ENCODE measurements around the gene IL11RA. TPM values are rescaled to one million over a fixed set of nuclear protein-coding genes. Genes with fewer than 3 reads are reported as not detected.
A peak's percentile ranks its signal among the peaks of the same experiment; 100 is the strongest.

The IL11RA gene
- total RNA-seq, 1 donor from 2014 or later, result 34.4 TPM

DNA sequence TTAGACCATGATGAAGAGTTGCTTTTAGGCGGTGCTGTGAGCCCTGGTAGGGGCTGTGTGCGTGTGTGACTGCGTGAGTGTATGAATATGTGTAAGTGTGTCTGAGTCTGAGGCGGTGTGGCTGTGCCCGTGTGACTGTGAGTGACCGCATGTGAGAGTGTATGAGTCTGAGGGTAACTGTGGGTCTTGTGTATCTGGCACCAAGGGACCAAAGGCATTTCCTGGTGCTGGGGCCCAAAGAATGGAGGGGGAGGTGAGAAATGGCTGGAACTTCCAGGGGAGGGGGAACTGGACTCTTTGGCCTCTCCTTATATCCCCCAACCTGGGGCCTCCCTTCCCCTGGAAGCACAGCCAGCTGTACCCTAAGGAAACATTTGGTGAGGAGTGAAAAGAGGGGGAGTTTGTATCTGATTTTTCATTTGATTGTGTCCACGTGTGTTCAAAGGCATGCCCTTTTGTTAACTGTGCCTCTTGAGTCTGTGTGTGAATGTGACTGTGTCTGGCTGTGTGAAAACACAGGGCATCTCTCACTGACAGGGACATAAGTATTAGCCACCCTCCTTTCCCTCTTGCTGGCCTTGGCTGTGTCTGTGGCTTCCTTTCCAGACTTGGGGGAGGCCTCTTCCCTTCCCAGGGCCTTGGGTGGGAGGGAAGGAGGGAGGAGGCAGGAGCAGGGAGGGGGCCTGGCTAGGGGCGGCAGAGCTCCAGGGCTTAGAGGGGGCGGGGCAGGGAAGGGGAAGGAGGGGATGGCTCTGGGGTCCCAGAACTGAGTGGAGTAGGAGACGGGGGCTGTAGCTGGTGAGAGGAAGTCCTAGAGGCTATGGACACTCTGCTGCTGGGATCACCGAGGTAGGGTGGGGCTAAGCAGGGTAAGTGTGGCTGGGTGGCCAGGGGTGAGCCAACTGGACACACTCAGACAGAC, 1.4 kb downstream of the IL11RA start:
- no peak overlapping the region for H3K4me3 Mint-ChIP-seq
- H3K4me1 Mint-ChIP-seq, result peaks cover 21% of the 10 kb centered on the region
- peaks cover 22% of the 10 kb centered on the region for H3K36me3 Mint-ChIP-seq (ENCODE audit: low read depth)
- intact Hi-C loops (cut with micrococcal nuclease), result no loop called here
- H3K27ac Mint-ChIP-seq, result peak overlapping the region; percentile 3
- no peak for DNase-seq
- H3K9me3 Mint-ChIP-seq, result no peaks in the 10 kb centered on the region
- no peaks in the 10 kb centered on the region for H3K27me3 Mint-ChIP-seq

DNA sequence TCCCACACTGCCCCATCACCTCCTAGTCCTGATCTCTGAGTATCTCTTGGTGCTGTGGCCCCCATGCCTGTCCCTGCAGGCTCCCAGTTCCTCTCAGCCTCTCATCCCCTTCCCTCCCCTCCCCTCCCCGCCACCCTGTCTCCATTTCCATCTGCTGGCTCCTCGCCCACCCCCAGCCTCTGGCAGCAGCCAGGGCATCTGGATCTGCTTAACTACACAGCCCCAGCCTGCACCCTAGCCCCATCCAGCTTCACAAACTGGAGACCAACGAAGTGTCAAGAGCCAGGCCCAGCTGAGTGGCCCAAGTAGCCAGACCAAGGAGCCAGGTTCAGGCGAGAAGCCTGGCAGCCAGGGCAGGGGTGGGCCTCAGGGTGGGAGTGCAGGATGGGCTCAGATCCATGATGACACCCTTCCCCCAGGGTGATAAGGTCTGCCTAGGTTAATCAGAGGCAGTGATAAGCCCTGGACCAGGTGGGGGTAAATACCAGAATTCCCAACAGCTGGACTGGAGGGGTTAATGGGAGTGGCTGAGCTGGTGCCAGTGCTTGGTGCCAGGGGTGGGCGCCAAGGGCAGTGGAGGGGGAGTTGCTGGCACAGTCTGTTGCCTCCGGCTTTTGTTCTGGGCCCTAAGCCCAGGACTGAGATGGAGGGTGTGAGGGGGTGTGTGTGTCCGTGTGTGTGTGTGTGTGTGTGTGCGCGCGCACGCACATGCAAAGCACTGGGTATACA, 2.5 kb downstream of the IL11RA start:
- Mint-ChIP-seq H3K9me3 (no peaks in the 10 kb centered on the region), H3K4me1 (peaks cover 15% of the 10 kb centered on the region), H3K36me3 (ENCODE audit: low read depth) (peaks cover 12% of the 10 kb centered on the region), H3K4me3 (no peak overlapping the region), H3K27me3 (no peaks in the 10 kb centered on the region), H3K27ac (no peak overlapping the region)
- DNase-seq, result no peak
- intact Hi-C loops (cut with micrococcal nuclease), result no loop called here

DNA sequence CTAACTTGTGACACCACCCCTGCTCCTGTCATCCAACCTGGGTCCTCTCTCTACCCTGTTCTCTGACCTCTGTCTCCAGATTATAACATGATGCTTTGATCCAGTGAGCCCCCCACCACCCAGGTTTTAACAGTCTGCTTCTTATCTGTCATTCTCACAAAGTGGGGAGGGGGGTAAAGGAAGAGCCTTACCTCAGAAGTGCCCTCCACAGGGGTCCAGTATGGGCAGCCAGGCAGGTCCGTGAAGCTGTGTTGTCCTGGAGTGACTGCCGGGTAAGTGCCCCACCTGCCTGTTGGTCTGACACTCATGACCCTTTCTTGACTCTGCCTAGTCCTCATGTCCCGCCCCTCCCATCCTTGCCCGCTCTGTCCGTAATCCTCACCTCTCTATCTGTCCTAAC, 3.4 kb downstream of the IL11RA start:
- intact Hi-C loops (cut with micrococcal nuclease), result no loop called here
- Mint-ChIP-seq H3K4me1 (peaks cover 15% of the 10 kb centered on the region), H3K27me3 (no peaks in the 10 kb centered on the region), H3K9me3 (no peaks in the 10 kb centered on the region), H3K36me3 (ENCODE audit: low read depth) (peaks cover 10% of the 10 kb centered on the region), H3K4me3 (no peak overlapping the region), H3K27ac (no peak overlapping the region)
- DNase-seq, result no peak

DNA sequence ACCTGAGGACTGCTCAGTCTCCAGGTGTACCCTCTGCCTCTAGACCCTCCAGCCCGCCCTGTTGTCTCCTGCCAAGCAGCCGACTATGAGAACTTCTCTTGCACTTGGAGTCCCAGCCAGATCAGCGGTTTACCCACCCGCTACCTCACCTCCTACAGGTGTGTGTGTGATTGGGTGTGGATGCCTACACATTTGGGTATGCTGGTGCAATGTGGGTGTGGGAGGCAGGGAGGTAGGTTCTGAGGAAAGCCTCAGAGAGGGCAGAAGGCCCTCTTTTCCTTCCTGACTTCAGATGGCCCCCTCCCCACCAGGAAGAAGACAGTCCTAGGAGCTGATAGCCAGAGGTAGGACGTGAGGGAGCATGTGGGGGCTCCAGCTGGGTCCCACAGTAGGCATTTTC, 5.0 kb downstream of the IL11RA start:
- no peaks in the 10 kb centered on the region for H3K9me3 Mint-ChIP-seq
- intact Hi-C loops (cut with micrococcal nuclease), result no loop called here
- peak; percentile 52 for DNase-seq
- no peak overlapping the region for H3K27ac Mint-ChIP-seq
- peaks cover 13% of the 10 kb centered on the region for H3K36me3 Mint-ChIP-seq (ENCODE audit: low read depth)
- H3K4me1 Mint-ChIP-seq, result peaks cover 20% of the 10 kb centered on the region
- H3K4me3 Mint-ChIP-seq, result no peak overlapping the region
- no peaks in the 10 kb centered on the region for H3K27me3 Mint-ChIP-seq

GRCh38 chr9:34658461-34658860, 6.5 kb downstream of the IL11RA start:
- intact Hi-C loops (cut with micrococcal nuclease), result no loop called here
- no peak overlapping the region for H3K27ac Mint-ChIP-seq
- peaks cover 13% of the 10 kb centered on the region for H3K36me3 Mint-ChIP-seq (ENCODE audit: low read depth)
- peaks cover 22% of the 10 kb centered on the region for H3K4me1 Mint-ChIP-seq
- H3K27me3 Mint-ChIP-seq, result no peaks in the 10 kb centered on the region
- no peaks in the 10 kb centered on the region for H3K9me3 Mint-ChIP-seq
- H3K4me3 Mint-ChIP-seq, result no peak overlapping the region
- DNase-seq, result no peak

DNA sequence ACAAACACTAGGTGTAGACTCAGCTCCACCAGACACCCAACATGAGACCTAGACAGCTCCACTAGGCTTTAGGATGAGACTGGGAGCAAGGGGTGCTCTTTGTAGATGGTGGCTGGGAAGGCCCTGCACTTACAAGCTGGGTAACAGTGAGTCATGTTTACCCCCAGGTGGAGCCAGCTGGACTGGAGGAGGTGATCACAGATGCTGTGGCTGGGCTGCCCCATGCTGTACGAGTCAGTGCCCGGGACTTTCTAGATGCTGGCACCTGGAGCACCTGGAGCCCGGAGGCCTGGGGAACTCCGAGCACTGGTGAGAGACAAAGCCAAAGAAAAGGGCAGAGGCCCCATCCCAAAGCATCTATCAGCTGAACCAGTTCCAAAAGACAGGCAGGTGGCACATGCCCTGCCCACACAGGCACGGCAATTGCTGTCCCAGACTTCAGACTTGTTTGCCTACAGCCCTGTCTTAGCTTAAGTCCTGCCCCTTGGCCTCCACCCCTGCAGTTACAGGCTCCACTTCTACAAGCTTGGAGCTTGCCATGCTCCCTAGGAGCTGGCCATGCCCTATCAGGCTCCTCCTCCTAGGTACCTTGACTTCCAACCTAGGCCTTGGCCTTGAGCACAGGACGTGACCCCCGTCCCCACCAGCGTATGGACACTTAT, 7.7 kb downstream of the IL11RA start:
- no peak overlapping the region for H3K27ac Mint-ChIP-seq
- intact Hi-C loops (cut with micrococcal nuclease), result no loop called here
- peaks cover 34% of the 10 kb centered on the region for H3K4me1 Mint-ChIP-seq
- DNase-seq, result peak; percentile 54
- H3K36me3 Mint-ChIP-seq (ENCODE audit: low read depth), result peaks cover 16% of the 10 kb centered on the region
- H3K9me3 Mint-ChIP-seq, result no peaks in the 10 kb centered on the region
- no peaks in the 10 kb centered on the region for H3K27me3 Mint-ChIP-seq
- H3K4me3 Mint-ChIP-seq, result no peak overlapping the region

GRCh38 chr9:34662526-34663302, 10.7 kb downstream of the IL11RA start, which contains the start of gene CCL27:
TSS of gene CCL27 (minus strand) at chr9:34662657. CDS start at chr9:34662633, 24 bp downstream.
- peaks cover 47% of the 10 kb centered on the region for H3K4me1 Mint-ChIP-seq
- peak within 1 kb of the TSS; percentile 61 for H3K4me3 Mint-ChIP-seq
- H3K36me3 Mint-ChIP-seq (ENCODE audit: low read depth), result peaks cover 19% of the 10 kb centered on the region
- intact Hi-C loops (cut with micrococcal nuclease), result no loop called here
- H3K9me3 Mint-ChIP-seq, result no peaks in the 10 kb centered on the region
- peak within 1 kb of the TSS; percentile 88 for H3K27ac Mint-ChIP-seq
- no peaks in the 10 kb centered on the region for H3K27me3 Mint-ChIP-seq
- DNase-seq, result no peak

GRCh38 chr9:34663303-34663605, 11.3 kb downstream of the IL11RA start:
- peak; percentile 76 for DNase-seq
- intact Hi-C loops (cut with micrococcal nuclease), result no loop called here
- peak overlapping the region; percentile 88 for H3K27ac Mint-ChIP-seq
- peaks cover 22% of the 10 kb centered on the region for H3K36me3 Mint-ChIP-seq (ENCODE audit: low read depth)
- H3K4me1 Mint-ChIP-seq, result peaks cover 47% of the 10 kb centered on the region
- H3K4me3 Mint-ChIP-seq, result peak overlapping the region; percentile 61
- no peaks in the 10 kb centered on the region for H3K27me3 Mint-ChIP-seq
- no peaks in the 10 kb centered on the region for H3K9me3 Mint-ChIP-seq

- H3K27ac Mint-ChIP-seq, result peak overlapping the region; percentile 85
- intact Hi-C loops (cut with micrococcal nuclease), result loop anchor here (1.0 to 2.0 kb wide), 4 partner anchors 18 to 52 kb away; partner anchors contain the start of genes GALT, RPP25L and SIGMAR1
- DNase-seq, result peak; percentile 92
- no peaks in the 10 kb centered on the region for H3K9me3 Mint-ChIP-seq
- H3K36me3 Mint-ChIP-seq (ENCODE audit: low read depth), result peaks cover 25% of the 10 kb centered on the region
- no peaks in the 10 kb centered on the region for H3K27me3 Mint-ChIP-seq
- peak overlapping the region; percentile 91 for H3K4me3 Mint-ChIP-seq
- H3K4me1 Mint-ChIP-seq, result peaks cover 47% of the 10 kb centered on the region
Observed at GRCh38 chr9:34664281-34665066, 12.5 kb downstream of the IL11RA start.

DNA sequence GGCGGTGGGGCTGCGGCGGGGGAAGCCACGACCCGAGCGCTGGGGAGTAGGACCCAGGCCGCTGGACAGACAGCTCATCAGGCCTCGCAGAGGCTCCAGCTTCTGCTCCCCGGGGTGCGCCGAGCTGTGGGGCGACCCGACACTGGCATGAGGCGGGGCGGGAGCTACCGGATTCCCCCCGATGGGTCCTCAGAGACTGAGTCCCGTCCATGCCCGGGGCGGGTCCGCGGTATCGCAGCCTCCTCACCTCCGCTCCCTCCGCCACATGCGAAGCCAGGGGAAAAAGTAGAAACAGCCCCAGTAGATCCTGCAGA, 13.0 kb downstream of the IL11RA start:
- Mint-ChIP-seq H3K36me3 (ENCODE audit: low read depth) (peaks cover 29% of the 10 kb centered on the region), H3K4me1 (peaks cover 47% of the 10 kb centered on the region), H3K9me3 (no peaks in the 10 kb centered on the region), H3K4me3 (peak overlapping the region; percentile 91), H3K27ac (peak overlapping the region; percentile 85), H3K27me3 (no peaks in the 10 kb centered on the region)
- no peak for DNase-seq
- intact Hi-C loops (cut with micrococcal nuclease), result loop anchor here (1.0 to 2.0 kb wide), 4 partner anchors 19 to 52 kb away; partner anchors contain the start of genes GALT, RPP25L and SIGMAR1

GRCh38 chr9:34665381-34666250, 13.6 kb downstream of the IL11RA start:
- Mint-ChIP-seq H3K4me3 (peak overlapping the region; percentile 91), H3K36me3 (ENCODE audit: low read depth) (peaks cover 25% of the 10 kb centered on the region), H3K9me3 (no peaks in the 10 kb centered on the region), H3K27me3 (no peaks in the 10 kb centered on the region), H3K4me1 (peaks cover 45% of the 10 kb centered on the region), H3K27ac (peak overlapping the region; percentile 90)
- intact Hi-C loops (cut with micrococcal nuclease), result loop anchor here (1.0 to 2.0 kb wide), 4 partner anchors 19 to 53 kb away; partner anchors contain the start of genes GALT, RPP25L and SIGMAR1
- DNase-seq, result peak; percentile 97

Measured in activated CD4-positive, alpha-beta T cell treated with anti-CD3 and anti-CD28 coated beads, Interleukin-2, amount 10 ng/mL, durations not matched to agents 24 days and 14 days (primary cell).